GM12878 (cell line): ENCODE results near the gene TGM6. TPM values are rescaled to one million over a fixed set of nuclear protein-coding genes. Genes with fewer than 3 reads are reported as not detected.

Experiments used
- ATAC-seq: fragments of 200-7000 bp; cut with Tn5 transposase; 3 replicates; pipeline ENCODE4 v1.9.1; 2020; ENCODE audit warnings: mild to moderate bottlenecking, moderate library complexity
- BruUV-seq: library from RNA; stranded (reverse); fragments of 400-500 nt; replicated peaks from 2 replicates; lab custom pipeline; 2021; lab: Mats Ljungman, UMichigan
- CTCF ChIA-PET: fragments of 300-600 bp; sonication (Branson Sonifier 250); formaldehyde crosslinking; extraction: SDS; loops from one replicate; lab custom pipeline; 2021; ENCODE audit warnings: inconsistent platforms; lab: Yijun Ruan, JAX
- POLR2A ChIA-PET: fragments of 350-600 bp; formaldehyde crosslinking; extraction: SDS; loops from one replicate; lab custom pipeline; 2021; ENCODE audit warnings: inconsistent platforms; lab: Charles Lee
- RAD21 ChIA-PET: fragments of 300-600 bp; sonication (Branson Sonifier 250); formaldehyde crosslinking; loops from one replicate; lab custom pipeline; 2023; ENCODE audit warnings: antibody characterized with exemption; ENCODE audit not compliant: unreplicated experiment; lab: Charles Lee
- SMC1A ChIA-PET: fragments of 300-600 bp; sonication (Branson Sonifier 250); formaldehyde crosslinking; loops from one replicate; lab custom pipeline; 2023; ENCODE audit not compliant: unreplicated experiment, uncharacterized antibody; lab: Charles Lee
- DNase-seq: peaks from one replicate; pipeline ENCODE4 v3.0.0-alpha.2; 2011; ENCODE audit warnings: low read depth, low spot score
- FAIRE-seq: peaks from 3 replicates; lab custom pipeline; 2011; peaks lifted over from hg19 to GRCh38; lab: Jason Lieb, UNC
- H2AFZ ChIP-seq: 2 replicates; pipeline ENCODE4 v1.6.0; 2011; ENCODE audit warnings: low read depth, low read length, control low read depth; ENCODE audit not compliant: control insufficient read depth
- H3K27ac ChIP-seq: 2 replicates; pipeline ENCODE4 v1.5.1; 2011; ENCODE audit warnings: control low read depth; ENCODE audit not compliant: control insufficient read depth, insufficient read depth
- H3K27me3 ChIP-seq, 2 experiments: replicated peaks in 1 of 2; 2 replicates each; pipeline versions ENCODE4 v1.6.0 to v1.6.1; 2011; ENCODE audit warnings: low read length in 1 of 2; ENCODE audit not compliant: control insufficient read depth in 2 of 2, insufficient read depth in 2 of 2
- H3K36me3 ChIP-seq, 2 experiments: 2 replicates each; pipeline ENCODE4 v1.5.1; 2011; ENCODE audit warnings: low read length in 1 of 2; ENCODE audit not compliant: control insufficient read depth in 2 of 2, insufficient read depth in 2 of 2
- H3K4me1 ChIP-seq: 2 replicates; pipeline ENCODE4 v1.6.1; 2011; ENCODE audit warnings: mild to moderate bottlenecking, low read length, moderate library complexity, mixed read lengths; ENCODE audit not compliant: control insufficient read depth, insufficient read depth
- H3K4me2 ChIP-seq: 2 replicates; pipeline ENCODE4 v1.6.0; 2011; ENCODE audit warnings: control low read depth; ENCODE audit not compliant: control insufficient read depth, insufficient read depth
- H3K4me3 ChIP-seq: fragments of 200-600 bp; sonication (generic); 2 replicates; pipeline ENCODE4 v1.5.1; 2016
- H3K79me2 ChIP-seq: 2 replicates; pipeline ENCODE4 v1.6.0; 2011; ENCODE audit warnings: low read length; ENCODE audit not compliant: control insufficient read depth, insufficient read depth
- H3K9ac ChIP-seq: 2 replicates; pipeline ENCODE4 v1.8.0; 2011; ENCODE audit warnings: low read length, control low read depth, mixed read lengths; ENCODE audit not compliant: control insufficient read depth, insufficient read depth
- H3K9me3 ChIP-seq: replicated peaks from 3 replicates; pipeline ENCODE4 v1.5.1; 2011; ENCODE audit warnings: mild to moderate bottlenecking, low read length; ENCODE audit not compliant: control insufficient read depth, insufficient read depth
- H4K20me1 ChIP-seq: 2 replicates; pipeline ENCODE4 v1.6.0; 2011; ENCODE audit not compliant: control insufficient read depth, insufficient read depth
- ATF2 ChIP-seq: IDR thresholded peaks from 2 replicates; pipeline ENCODE4 v1.6.1; 2012; ENCODE audit warnings: low read length, inconsistent platforms
- ATF7 ChIP-seq: fragments of 450-650 bp; IDR thresholded peaks from 2 replicates; pipeline ENCODE4 v1.6.1; 2016; ENCODE audit warnings: low read depth, mild to moderate bottlenecking
- GABPA ChIP-seq: IDR thresholded peaks from 2 replicates; pipeline ENCODE4 v1.6.1; 2014; ENCODE audit warnings: antibody characterized with exemption, low read depth, mild to moderate bottlenecking, inconsistent platforms
- MXI1 ChIP-seq: fragments of 150-350 bp; IDR thresholded peaks from 2 replicates; pipeline ENCODE4 v1.6.1; 2011; ENCODE audit warnings: low read depth, mild to moderate bottlenecking, inconsistent platforms, low read length, improper control_type of control experiment
- MYC ChIP-seq: IDR thresholded peaks from 2 replicates; pipeline ENCODE4 v1.6.1; 2011; ENCODE audit warnings: mild to moderate bottlenecking, low read length, moderate library complexity, inconsistent platforms; ENCODE audit not compliant: insufficient read depth, insufficient replicate concordance, insufficient read length, severe bottlenecking
- RB1 ChIP-seq: fragments of 450-650 bp; formaldehyde crosslinking; IDR thresholded peaks from 2 replicates; pipeline ENCODE4 v1.6.1; 2017; ENCODE audit warnings: mild to moderate bottlenecking, borderline replicate concordance
- SMAD1 ChIP-seq: fragments of 450-650 bp; IDR thresholded peaks from 2 replicates; pipeline ENCODE4 v1.6.1; 2018; ENCODE audit warnings: mild to moderate bottlenecking, low read depth; ENCODE audit not compliant: partially characterized antibody
- SMC3 ChIP-seq: IDR thresholded peaks from 2 replicates; pipeline ENCODE4 v1.6.1; 2011; ENCODE audit warnings: low read length, improper control_type of control experiment, borderline replicate concordance
- STAT1 ChIP-seq: fragments of 450-650 bp; conservative IDR thresholded peaks from 2 replicates; pipeline ENCODE4 v1.6.1; 2014; ENCODE audit warnings: antibody characterized with exemption, mild to moderate bottlenecking
- STAT3 ChIP-seq: IDR thresholded peaks from 2 replicates; pipeline ENCODE4 v1.6.1; 2011; ENCODE audit warnings: low read depth, low read length, improper control_type of control experiment
- TARDBP ChIP-seq: IDR thresholded peaks from 2 replicates; pipeline ENCODE4 v1.6.1; 2016; ENCODE audit warnings: borderline replicate concordance
- ZNF622 ChIP-seq: fragments of 450-650 bp; IDR thresholded peaks from 2 replicates; pipeline ENCODE4 v1.6.1; 2017; ENCODE audit warnings: mild to moderate bottlenecking, inconsistent platforms
- WGBS: methylation state at CpG from one replicate; pipeline ENCODE4 v1.1.6; 2016; ENCODE audit warnings: low lambda C conversion rate; ENCODE audit not compliant: insufficient replicate concordance, insufficient coverage; ENCODE audit errors: missing lambda C conversion rate; 5-methylcytosine and 5-hydroxymethylcytosine counted together
- in situ Hi-C: fragments of 300-500 bp; cut with MboI; formaldehyde crosslinking; loops from 9 replicates; pipeline ENCODE4 v1.14.3; 2018; ENCODE audit warnings: mixed read lengths
- intact Hi-C: fragments of 100-400 bp; cut with micrococcal nuclease; formaldehyde crosslinking; loops from one replicate; pipeline ENCODE4 v1.14.2; 2022; ENCODE audit not compliant: unreplicated experiment
- polyA plus RNA-seq, 11 experiments: library from polyadenylated mRNA; depleted of rRNA in 4 of 11; unstranded in 6 of 11; stranded (reverse) in 5 of 11; fragments of >200 nt; fragmentation: Nextera tagmentation in 4 of 11; fragmentation: Illumina TruSeq in 1 of 11; extraction: Ambion mirVana in 4 of 11; extraction: Trizol in 1 of 11; gene quantifications; 1 replicate in 1 of 11; 2 replicates in 10 of 11; pipeline versions ENCODE4 v1.2.1 to v1.2.3, GENCODE V29; 2011 to 2016; ENCODE audit warnings: inconsistent platforms in 2 of 11, missing spikeins in 2 of 11, low read depth in 1 of 11
- total RNA-seq, 4 experiments: library from RNA; depleted of rRNA in 3 of 4; stranded (reverse); fragments of >200 nt in 3 of 4; fragmentation: Illumina TruSeq in 1 of 4; extraction: Trizol in 1 of 4; gene quantifications; 2 replicates each; pipeline versions ENCODE4 v1.2.1 to v1.2.3, GENCODE V29; 2013 to 2021
- TF ChIP-seq, protein P1 (sequence below): fragments of 150-350 bp; IDR thresholded peaks from 2 replicates; pipeline ENCODE4 v1.6.1; 2016; ENCODE audit warnings: low read depth, low read length
- TF ChIP-seq, protein P2 (sequence below): IDR thresholded peaks from 2 replicates; pipeline ENCODE4 v1.6.1; 2011; ENCODE audit warnings: borderline replicate concordance, low read depth, mild to moderate bottlenecking, moderate library complexity, low read length; ENCODE audit not compliant: insufficient read depth, poor library complexity, severe bottlenecking

Gene TGM6
- total and polyA plus RNA-seq, 10 of the 15 experiments (the other 5 are each of a cell fraction or from before 2014, with no cell fraction given): not detected

DNA sequence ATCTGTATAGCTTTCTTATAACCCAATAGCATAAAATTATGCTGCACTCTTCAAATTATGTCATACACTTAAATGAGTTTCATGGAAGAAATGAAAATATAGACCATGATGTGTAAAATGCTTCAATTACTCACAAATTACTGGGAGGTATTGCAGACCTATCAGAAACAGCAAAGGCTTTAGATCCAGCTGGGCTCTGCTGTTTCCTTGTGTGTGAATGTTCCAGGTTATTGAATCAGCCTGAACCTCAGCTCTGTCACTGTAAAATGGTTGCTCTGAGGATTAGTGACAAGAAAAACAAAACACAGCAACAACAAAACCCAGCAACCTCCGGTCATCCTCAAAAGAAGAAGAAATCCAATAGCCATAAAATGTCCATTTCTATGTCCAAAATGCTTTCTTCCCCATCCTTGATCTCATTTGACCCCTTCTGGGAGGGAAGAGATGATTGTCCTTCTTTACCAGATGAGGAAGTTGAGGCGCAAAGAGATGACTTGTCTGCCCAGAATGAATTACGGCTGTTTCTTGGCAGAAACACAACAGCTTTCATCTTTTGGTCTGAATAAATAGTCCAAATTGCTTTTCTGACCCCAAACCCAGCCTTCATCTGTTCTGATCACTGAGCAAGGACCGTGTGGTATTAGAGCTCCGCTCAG lies 42.2 kb upstream of the TGM6 start:
- no peaks in the 10 kb centered on the region for H3K36me3 ChIP-seq
- POLR2A ChIA-PET: interaction anchor here (0.5 to 0.9 kb wide), 2 partner anchors 25 to 174 kb away, joined by 3 read pairs; no protein-coding TSS in a partner anchor
- TF ChIP-seq RB1: no peak
- TF ChIP-seq, protein P1, sequence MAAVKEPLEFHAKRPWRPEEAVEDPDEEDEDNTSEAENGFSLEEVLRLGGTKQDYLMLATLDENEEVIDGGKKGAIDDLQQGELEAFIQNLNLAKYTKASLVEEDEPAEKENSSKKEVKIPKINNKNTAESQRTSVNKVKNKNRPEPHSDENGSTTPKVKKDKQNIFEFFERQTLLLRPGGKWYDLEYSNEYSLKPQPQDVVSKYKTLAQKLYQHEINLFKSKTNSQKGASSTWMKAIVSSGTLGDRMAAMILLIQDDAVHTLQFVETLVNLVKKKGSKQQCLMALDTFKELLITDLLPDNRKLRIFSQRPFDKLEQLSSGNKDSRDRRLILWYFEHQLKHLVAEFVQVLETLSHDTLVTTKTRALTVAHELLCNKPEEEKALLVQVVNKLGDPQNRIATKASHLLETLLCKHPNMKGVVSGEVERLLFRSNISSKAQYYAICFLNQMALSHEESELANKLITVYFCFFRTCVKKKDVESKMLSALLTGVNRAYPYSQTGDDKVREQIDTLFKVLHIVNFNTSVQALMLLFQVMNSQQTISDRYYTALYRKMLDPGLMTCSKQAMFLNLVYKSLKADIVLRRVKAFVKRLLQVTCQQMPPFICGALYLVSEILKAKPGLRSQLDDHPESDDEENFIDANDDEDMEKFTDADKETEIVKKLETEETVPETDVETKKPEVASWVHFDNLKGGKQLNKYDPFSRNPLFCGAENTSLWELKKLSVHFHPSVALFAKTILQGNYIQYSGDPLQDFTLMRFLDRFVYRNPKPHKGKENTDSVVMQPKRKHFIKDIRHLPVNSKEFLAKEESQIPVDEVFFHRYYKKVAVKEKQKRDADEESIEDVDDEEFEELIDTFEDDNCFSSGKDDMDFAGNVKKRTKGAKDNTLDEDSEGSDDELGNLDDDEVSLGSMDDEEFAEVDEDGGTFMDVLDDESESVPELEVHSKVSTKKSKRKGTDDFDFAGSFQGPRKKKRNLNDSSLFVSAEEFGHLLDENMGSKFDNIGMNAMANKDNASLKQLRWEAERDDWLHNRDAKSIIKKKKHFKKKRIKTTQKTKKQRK: no peak
- no peak for TF ChIP-seq MYC
- TF ChIP-seq ATF2: no peak
- TF ChIP-seq STAT1: no peak
- no peak for TF ChIP-seq STAT3
- no peak for TF ChIP-seq GABPA
- no peak for TF ChIP-seq TARDBP
- TF ChIP-seq MXI1: no peak
- no peak for TF ChIP-seq SMAD1
- TF ChIP-seq, protein P2, sequence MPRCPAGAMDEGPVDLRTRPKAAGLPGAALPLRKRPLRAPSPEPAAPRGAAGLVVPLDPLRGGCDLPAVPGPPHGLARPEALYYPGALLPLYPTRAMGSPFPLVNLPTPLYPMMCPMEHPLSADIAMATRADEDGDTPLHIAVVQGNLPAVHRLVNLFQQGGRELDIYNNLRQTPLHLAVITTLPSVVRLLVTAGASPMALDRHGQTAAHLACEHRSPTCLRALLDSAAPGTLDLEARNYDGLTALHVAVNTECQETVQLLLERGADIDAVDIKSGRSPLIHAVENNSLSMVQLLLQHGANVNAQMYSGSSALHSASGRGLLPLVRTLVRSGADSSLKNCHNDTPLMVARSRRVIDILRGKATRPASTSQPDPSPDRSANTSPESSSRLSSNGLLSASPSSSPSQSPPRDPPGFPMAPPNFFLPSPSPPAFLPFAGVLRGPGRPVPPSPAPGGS: no peak
- TF ChIP-seq SMC3: no peak
- TF ChIP-seq ZNF622: no peak
- TF ChIP-seq ATF7: no peak
- DNase-seq (no peak), ATAC-seq (no peak), FAIRE-seq (no peak)
- H3K4me3 ChIP-seq: no peak overlapping the region
- SMC1A ChIA-PET: interaction anchor here (0.9 kb wide), 1 partner anchor 131 kb away, joined by 4 read pairs; no protein-coding TSS in a partner anchor
- no peak overlapping the region for H2AFZ ChIP-seq
- RAD21 ChIA-PET: interaction anchor here (1.0 kb wide), 1 partner anchor 131 kb away, joined by 4 read pairs; no protein-coding TSS in a partner anchor
- no peak overlapping the region for H3K27ac ChIP-seq
- in situ Hi-C loops (no loop called here), intact Hi-C loops (no loop called here)
- BruUV-seq: no TSS peak
- CTCF ChIA-PET: interaction anchor here (0.7 kb wide), 1 partner anchor 131 kb away, joined by 3 read pairs; no protein-coding TSS in a partner anchor
- no peaks in the 10 kb centered on the region for H4K20me1 ChIP-seq
- H3K4me2 ChIP-seq: no peak overlapping the region
- H3K4me1 ChIP-seq: no peaks in the 10 kb centered on the region
- no peaks in the 10 kb centered on the region for H3K79me2 ChIP-seq
- WGBS: 3% methylated on average over 5 of the region's 5 CpGs
- no peak overlapping the region for H3K9ac ChIP-seq
- H3K9me3 ChIP-seq: no peaks in the 10 kb centered on the region
- peaks cover 2 to 5% of the 10 kb centered on the region in 2 experiments; a peak in 2 of 4 replicates for H3K27me3 ChIP-seq
